Measurements from ENCODE around the gene MXD3. TPM values are rescaled to one million over a fixed set of nuclear protein-coding genes. Genes with fewer than 3 reads are reported as not detected.

The MXD3 gene
- total and polyA plus RNA-seq, 10 of the 15 experiments (the other 5 are each of a cell fraction or from before 2014, with no cell fraction given): 0.24 to 29.8 (median 13.5) TPM

GRCh38 chr5:177351392-177352329 is 40.0 kb upstream of the MXD3 start, which contains the start of gene LMAN2 (continued):
- TF ChIP-seq SPI1 (IDR thresholded peaks at IDR 0.05; ENCODE audit: borderline replicate concordance, insufficient read depth, low read depth, low read length) (peak; percentile 61; the same call in 1 of the 2 replicates), POLR2AphosphoS5 (IDR thresholded peaks at IDR 0.05; ENCODE audit: low read length) (peak; percentile 87), ZNF592 (IDR thresholded peaks at IDR 0.05) (no peak), TCF12 (IDR thresholded peaks at IDR 0.05; ENCODE audit: low read depth, low read length) (peak; percentile 64; the same call in 1 of the 2 replicates), BRCA1 (IDR thresholded peaks at IDR 0.05; ENCODE audit: low read depth, low read length) (no peak; the same call in 1 of the 2 replicates), TARDBP (IDR thresholded peaks at IDR 0.05; ENCODE audit: borderline replicate concordance) (peak; percentile 66), HCFC1 (IDR thresholded peaks at IDR 0.05; ENCODE audit: low read length) (peak; percentile 90), EED (IDR thresholded peaks at IDR 0.05; ENCODE audit: low read depth) (peak; percentile 38; the same call in 1 of the 2 replicates), EGR1 (IDR thresholded peaks at IDR 0.05; ENCODE audit: borderline replicate concordance in 1 of 2, low read depth in 2 of 2, low read length in 2 of 2) (peak; percentile 39 to 48; a peak in 2 of 3 replicates), NFIC (IDR thresholded peaks at IDR 0.05; ENCODE audit: low read depth, low read length) (no peak), IKZF1 (conservative IDR thresholded peaks at IDR 0.05) (peak; percentile 95), CREB1 (IDR thresholded peaks at IDR 0.05; ENCODE audit: low read depth) (peak; percentile 82), IRF3 (IDR thresholded peaks at IDR 0.05) (peak; percentile 84), WRNIP1 (IDR thresholded peaks at IDR 0.05; ENCODE audit: borderline replicate concordance, low read depth, low read length) (0 out of 2 replicates have a peak, but pooled peaks have one; percentile 6), EZH2 (IDR thresholded peaks at IDR 0.05; ENCODE audit: borderline replicate concordance, control insufficient read depth, low read depth, low read length) (no peak), RAD51 (IDR thresholded peaks at IDR 0.05) (no peak), E2F8 (IDR thresholded peaks at IDR 0.05; ENCODE audit: low read depth, partially characterized antibody) (peak; percentile 99), NR2C2 (IDR thresholded peaks at IDR 0.05; ENCODE audit: borderline replicate concordance, control insufficient read depth, insufficient read length, low read depth) (no peak)

All from GM12878 (cell line).